B cell (primary cell): ENCODE results near the gene FAM168A.

Experiments used
- EZH2 ChIP-seq: IDR thresholded peaks from 2 replicates; pipeline ENCODE4 v1.6.1; 2012; ENCODE audit warnings: borderline replicate concordance, low read depth, mild to moderate bottlenecking, moderate library complexity, low read length; ENCODE audit not compliant: insufficient read depth, poor library complexity, severe bottlenecking
- TF ChIP-seq, protein P1 (sequence below): fragments of 200-600 bp; IDR thresholded peaks from one replicate; pipeline ENCODE4 v1.8.0; 2022; ENCODE audit warnings: antibody characterized with exemption, mild to moderate bottlenecking

DNA sequence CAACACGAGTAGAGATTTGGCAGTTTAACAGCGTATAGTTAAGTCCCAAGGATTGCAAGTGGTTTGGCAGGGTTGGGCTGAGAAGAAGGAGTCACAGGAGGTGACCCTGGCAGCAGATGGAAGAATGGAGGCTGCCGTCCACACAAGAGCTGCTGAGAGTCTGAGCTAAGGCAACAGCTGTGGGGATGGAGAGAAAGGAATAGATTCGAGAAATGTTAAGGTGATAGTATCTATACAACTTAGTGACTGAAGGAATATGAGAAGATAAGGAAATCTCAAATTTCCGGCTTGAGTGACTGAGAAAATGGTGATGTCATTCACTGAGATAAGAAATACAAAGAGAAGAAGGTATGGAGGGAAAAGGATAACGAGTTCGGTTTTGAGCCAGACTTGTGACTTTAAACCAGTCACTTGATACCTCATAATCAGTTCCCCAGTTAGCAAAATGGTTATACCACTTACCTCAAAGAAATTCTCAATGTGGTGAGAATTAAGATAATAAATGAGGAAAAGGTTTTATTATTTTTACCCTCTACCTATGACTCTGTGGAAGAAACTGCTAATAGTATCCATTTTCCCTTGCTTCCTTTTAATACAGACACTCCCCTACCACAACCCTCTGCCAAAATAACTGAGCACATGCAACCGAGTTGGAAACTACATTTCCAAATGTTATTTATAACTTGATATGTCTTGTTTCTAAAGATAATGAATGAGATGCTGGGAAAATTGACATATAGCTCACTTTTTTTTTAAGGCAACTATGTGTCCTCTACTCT is 30.7 kb downstream of the FAM168A start:
- TF ChIP-seq, protein P1, sequence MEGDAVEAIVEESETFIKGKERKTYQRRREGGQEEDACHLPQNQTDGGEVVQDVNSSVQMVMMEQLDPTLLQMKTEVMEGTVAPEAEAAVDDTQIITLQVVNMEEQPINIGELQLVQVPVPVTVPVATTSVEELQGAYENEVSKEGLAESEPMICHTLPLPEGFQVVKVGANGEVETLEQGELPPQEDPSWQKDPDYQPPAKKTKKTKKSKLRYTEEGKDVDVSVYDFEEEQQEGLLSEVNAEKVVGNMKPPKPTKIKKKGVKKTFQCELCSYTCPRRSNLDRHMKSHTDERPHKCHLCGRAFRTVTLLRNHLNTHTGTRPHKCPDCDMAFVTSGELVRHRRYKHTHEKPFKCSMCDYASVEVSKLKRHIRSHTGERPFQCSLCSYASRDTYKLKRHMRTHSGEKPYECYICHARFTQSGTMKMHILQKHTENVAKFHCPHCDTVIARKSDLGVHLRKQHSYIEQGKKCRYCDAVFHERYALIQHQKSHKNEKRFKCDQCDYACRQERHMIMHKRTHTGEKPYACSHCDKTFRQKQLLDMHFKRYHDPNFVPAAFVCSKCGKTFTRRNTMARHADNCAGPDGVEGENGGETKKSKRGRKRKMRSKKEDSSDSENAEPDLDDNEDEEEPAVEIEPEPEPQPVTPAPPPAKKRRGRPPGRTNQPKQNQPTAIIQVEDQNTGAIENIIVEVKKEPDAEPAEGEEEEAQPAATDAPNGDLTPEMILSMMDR = no peak
- no peak for TF ChIP-seq EZH2
